Body of pancreas (tissue), 4 donors: Measurements from ENCODE around the gene CDH2. TPM values are rescaled to one million over a fixed set of nuclear protein-coding genes. Genes with fewer than 3 reads are reported as not detected.

Source experiments
- ATAC-seq: fragments of 150-250 bp; one replicate; pipeline ENCODE4 v1.9.1; 2016
- DNase-seq, 4 donors: peaks; one replicate each; pipeline ENCODE4 v3.0.0-alpha.2; 2019
- H3K27ac ChIP-seq, 4 donors: fragments of 200-600 bp; sonication (generic); 1 replicate in 3 of 4; 2 replicates in 1 of 4; pipeline versions ENCODE4 v1.5.1 to v1.6.1; 2016 to 2019; ENCODE audit warnings: mild to moderate bottlenecking in 1 of 4, mixed read lengths in 1 of 4, moderate library complexity in 1 of 4
- H3K27me3 ChIP-seq, 2 donors: fragments of 200-600 bp; sonication (generic); one replicate each; pipeline ENCODE4 v1.6.0; 2016; ENCODE audit warnings: mild to moderate bottlenecking in 1 of 2
- H3K36me3 ChIP-seq, 2 donors: fragments of 200-600 bp; sonication (generic); replicated peaks in 1 of 2; 2 replicates each; pipeline ENCODE4 v1.5.1; 2016; ENCODE audit warnings: low read depth in 2 of 2; ENCODE audit not compliant: insufficient read depth in 1 of 2
- H3K4me1 ChIP-seq: fragments of 200-600 bp; sonication (generic); one replicate; pipeline ENCODE4 v1.6.0; 2016
- H3K4me3 ChIP-seq, 2 donors: fragments of 200-600 bp; sonication (generic); 1 replicate in 1 of 2; 2 replicates in 1 of 2; pipeline ENCODE4 v1.5.1; 2016 to 2019
- H3K9me3 ChIP-seq, 3 donors: fragments of 200-600 bp; sonication (generic); 1 replicate in 2 of 3; 2 replicates in 1 of 3; pipeline ENCODE4 v1.5.1; 2016
- POLR2A ChIP-seq, 3 donors: fragments of 450-650 bp; IDR thresholded peaks; one replicate each; pipeline ENCODE4 v1.6.1; 2016; ENCODE audit warnings: antibody characterized with exemption in 3 of 3, mild to moderate bottlenecking in 2 of 3
- WGBS, 2 donors: methylation state at CpG; one replicate each; pipeline ENCODE4 v1.1.5; 2017; 5-methylcytosine and 5-hydroxymethylcytosine counted together
- intact Hi-C: fragments of 100-400 bp; cut with DNase I; formaldehyde crosslinking; loops from one replicate; pipeline ENCODE4 v1.15.1; 2023
- total RNA-seq, 2 donors: library from RNA; depleted of rRNA; stranded (reverse); fragments of >200 nt; gene quantifications; one replicate each; pipeline ENCODE4 v1.1.0, GENCODE V29; 2016
- TF ChIP-seq, protein P1 (sequence below), 7 experiments: fragments of 450-650 bp in 4 of 7; fragments of 200-600 bp in 3 of 7; sonication (generic) in 3 of 7; IDR thresholded peaks; one replicate each; pipeline ENCODE4 v1.5.1; 2016 to 2019; ENCODE audit warnings: antibody characterized with exemption in 7 of 7

The CDH2 gene
- total RNA-seq, 2 donors from 2014 or later: 0.33 to 0.78 TPM

DNA sequence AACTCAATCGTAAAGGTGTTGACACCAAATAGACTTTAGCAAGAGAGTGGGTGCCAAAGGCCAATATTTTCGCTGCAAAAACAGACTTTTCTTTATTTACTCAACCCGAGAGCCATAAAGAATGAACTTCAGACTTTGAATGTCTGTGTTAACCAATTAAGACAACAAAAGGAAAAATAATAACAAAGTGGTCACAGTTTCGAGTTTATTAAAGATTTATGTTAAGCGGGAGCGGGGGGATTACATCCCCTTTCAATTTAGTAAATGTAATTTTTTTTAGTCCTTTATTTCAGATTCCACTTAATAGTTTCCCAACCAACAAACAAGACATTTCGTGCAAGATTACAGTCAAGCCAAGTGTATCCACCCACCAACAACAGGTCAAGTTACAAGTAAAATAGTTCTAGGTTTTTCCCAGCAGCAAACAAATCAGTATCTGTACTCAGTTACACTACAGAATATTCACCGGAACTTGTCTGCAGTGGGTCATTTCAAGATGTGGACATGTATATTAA is 9.0 kb downstream of the CDH2 start:
- ATAC-seq (no peak), DNase-seq (no peak)
- Histone ChIP-seq H3K27me3 (no peaks in the 10 kb centered on the region), H3K4me3 (no peak overlapping the region), H3K36me3 (no peaks in the 10 kb centered on the region), H3K4me1 (no peaks in the 10 kb centered on the region), H3K27ac (no peak overlapping the region), H3K9me3 (no peaks in the 10 kb centered on the region)
- TF ChIP-seq, protein P1, sequence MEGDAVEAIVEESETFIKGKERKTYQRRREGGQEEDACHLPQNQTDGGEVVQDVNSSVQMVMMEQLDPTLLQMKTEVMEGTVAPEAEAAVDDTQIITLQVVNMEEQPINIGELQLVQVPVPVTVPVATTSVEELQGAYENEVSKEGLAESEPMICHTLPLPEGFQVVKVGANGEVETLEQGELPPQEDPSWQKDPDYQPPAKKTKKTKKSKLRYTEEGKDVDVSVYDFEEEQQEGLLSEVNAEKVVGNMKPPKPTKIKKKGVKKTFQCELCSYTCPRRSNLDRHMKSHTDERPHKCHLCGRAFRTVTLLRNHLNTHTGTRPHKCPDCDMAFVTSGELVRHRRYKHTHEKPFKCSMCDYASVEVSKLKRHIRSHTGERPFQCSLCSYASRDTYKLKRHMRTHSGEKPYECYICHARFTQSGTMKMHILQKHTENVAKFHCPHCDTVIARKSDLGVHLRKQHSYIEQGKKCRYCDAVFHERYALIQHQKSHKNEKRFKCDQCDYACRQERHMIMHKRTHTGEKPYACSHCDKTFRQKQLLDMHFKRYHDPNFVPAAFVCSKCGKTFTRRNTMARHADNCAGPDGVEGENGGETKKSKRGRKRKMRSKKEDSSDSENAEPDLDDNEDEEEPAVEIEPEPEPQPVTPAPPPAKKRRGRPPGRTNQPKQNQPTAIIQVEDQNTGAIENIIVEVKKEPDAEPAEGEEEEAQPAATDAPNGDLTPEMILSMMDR (IDR thresholded peaks at IDR 0.05): no peak
- no peak for TF ChIP-seq POLR2A (IDR thresholded peaks at IDR 0.05)
- intact Hi-C loops: no loop called here
- 59 to 65% methylated on average over 8 of the region's 8 CpGs for WGBS, 2 donors

DNA sequence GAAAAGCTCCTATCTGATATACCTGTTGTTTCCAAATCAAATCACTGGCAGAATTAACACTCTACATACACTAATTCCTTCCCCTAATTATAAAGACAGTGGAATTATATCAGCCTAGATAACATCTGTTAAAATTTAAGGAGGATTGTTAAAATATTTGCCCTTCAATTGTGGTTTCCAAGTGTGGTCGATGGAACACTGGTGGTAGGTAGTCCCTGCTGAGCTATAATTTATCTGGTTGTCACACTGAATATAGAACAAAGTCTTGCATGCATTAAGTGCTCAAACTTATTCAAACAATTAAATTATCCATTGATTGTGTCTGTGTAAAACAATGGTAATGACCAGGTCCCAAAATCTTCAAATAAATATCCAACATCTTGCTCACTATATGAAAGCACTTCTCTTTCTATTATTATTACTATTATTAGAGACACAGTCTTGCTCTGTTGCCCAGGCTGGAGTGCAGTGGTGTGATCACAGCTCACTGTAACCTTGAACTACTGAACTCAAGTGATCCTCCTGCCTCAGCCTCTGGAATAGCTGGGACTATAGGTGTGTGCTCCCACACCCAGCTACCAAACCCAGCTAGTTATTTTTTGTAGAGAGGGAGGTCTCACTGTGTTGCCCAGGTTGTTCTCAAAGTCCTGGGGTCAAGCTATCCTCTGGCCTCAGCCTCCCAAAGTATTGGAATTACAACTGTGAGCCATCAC is 12.0 kb downstream of the CDH2 start:
- H3K9me3 ChIP-seq: no peaks in the 10 kb centered on the region
- DNase-seq (no peak), ATAC-seq (no peak)
- 10 to 13% methylated on average over 1 of the region's 1 CpG for WGBS, 2 donors
- no peaks in the 10 kb centered on the region for H3K36me3 ChIP-seq
- no peaks in the 10 kb centered on the region for H3K27me3 ChIP-seq
- intact Hi-C loops: no loop called here
- no peak for TF ChIP-seq POLR2A (IDR thresholded peaks at IDR 0.05)
- TF ChIP-seq, protein P1 (IDR thresholded peaks at IDR 0.05): no peak
- H3K4me3 ChIP-seq: no peak overlapping the region
- H3K4me1 ChIP-seq: no peaks in the 10 kb centered on the region
- H3K27ac ChIP-seq: no peak overlapping the region

DNA sequence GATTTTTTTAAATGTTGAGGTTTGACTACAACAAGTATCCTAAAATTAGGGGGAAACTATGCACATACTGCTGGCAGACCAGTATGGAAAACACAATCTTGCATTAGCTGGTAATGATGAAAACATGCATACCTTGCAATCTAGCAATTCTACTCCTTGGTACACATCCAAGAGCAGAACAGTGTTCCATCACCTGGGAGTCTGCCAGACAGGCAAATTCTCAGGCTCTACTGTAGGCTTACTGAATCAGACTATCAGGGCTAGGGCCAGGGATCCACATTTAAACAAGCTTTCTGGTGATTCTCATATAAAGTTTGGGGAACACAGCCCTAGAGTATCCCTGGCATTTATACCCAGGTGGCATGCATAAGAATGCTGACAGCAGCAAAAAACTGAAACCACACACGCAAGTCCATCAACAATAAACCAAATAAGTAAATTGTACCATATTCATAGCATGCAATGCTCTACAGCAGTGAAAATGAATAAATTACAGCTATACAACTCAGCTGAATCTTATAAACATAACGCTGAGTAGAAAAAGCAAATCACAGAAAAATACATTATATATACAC is 13.6 kb downstream of the CDH2 start:
- 81 to 90% methylated on average over 2 of the region's 2 CpGs for WGBS, 2 donors
- ATAC-seq (no peak), DNase-seq (no peak)
- H3K27me3 ChIP-seq: no peaks in the 10 kb centered on the region
- H3K4me1 ChIP-seq: no peaks in the 10 kb centered on the region
- no peak overlapping the region for H3K27ac ChIP-seq
- intact Hi-C loops: no loop called here
- no peak overlapping the region for H3K4me3 ChIP-seq
- H3K36me3 ChIP-seq: no peaks in the 10 kb centered on the region
- no peaks in the 10 kb centered on the region for H3K9me3 ChIP-seq
- TF ChIP-seq, protein P1 (IDR thresholded peaks at IDR 0.05): no peak
- TF ChIP-seq POLR2A (IDR thresholded peaks at IDR 0.05): no peak

DNA sequence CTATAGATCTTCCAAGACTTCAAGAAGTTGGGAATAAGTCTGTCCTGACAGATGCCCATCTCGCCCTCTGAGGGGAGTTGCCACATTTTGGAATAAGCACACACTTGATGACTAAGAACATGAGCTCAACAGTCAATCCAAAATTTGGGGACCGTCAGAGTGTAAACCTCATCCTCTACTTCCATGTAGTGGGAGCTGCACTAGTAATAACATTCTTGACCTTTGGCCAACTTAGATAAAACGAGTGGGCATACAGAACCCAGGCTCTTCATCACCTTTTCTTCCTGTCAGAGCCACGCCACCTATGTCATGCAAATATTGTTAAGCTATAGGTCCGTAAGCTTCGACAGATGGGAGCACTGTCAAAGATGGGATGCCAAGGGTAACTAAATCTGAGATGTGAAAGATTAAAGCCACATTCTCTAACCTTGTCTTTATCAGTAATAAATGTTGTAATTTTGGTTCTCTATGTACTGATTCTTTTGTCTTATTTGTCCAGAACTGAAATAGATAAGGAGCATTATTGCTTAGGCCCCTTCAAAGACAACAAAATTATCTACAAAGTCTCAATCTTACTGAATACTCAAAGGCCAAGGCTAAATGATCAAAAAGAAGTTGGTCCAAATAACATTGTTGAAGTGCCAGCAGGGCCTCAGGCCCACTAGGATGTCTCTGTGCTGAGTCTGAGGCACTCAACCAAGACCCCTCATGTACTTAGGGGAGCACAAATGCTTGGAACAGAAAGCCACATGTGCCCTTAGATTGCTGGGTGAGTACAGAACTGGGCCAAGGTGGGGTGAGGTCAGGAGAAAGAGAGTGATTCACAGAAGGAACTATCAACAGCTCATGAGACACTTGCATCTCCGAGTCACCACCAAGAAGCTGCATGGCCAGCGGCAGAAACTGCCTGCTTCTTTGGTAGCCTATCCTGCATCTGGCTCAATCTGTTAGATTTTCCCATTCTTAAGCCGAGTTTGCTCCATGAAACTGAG is 15.0 kb downstream of the CDH2 start:
- Histone ChIP-seq H3K27ac (no peak overlapping the region), H3K27me3 (no peaks in the 10 kb centered on the region), H3K36me3 (no peaks in the 10 kb centered on the region), H3K9me3 (no peaks in the 10 kb centered on the region), H3K4me3 (no peak overlapping the region), H3K4me1 (no peaks in the 10 kb centered on the region)
- ATAC-seq (no peak), DNase-seq (no peak)
- 65 to 73% methylated on average over 9 of the region's 9 CpGs for WGBS, 2 donors
- no peak for TF ChIP-seq POLR2A (IDR thresholded peaks at IDR 0.05)
- TF ChIP-seq, protein P1 (IDR thresholded peaks at IDR 0.05): no peak
- intact Hi-C loops: no loop called here
